BJ (cell line): Measurements from ENCODE around the gene POLD1. TPM values are rescaled to one million over a fixed set of nuclear protein-coding genes. Genes with fewer than 3 reads are reported as not detected.

Source experiments
- CTCF ChIA-PET: fragments of 350-600 bp; formaldehyde crosslinking; extraction: SDS; loops from one replicate; lab custom pipeline; 2021; ENCODE audit warnings: antibody characterized with exemption, inconsistent platforms; lab: Yijun Ruan, JAX
- POLR2A ChIA-PET: fragments of 300-600 bp; sonication (Branson Sonifier 250); formaldehyde crosslinking; extraction: SDS; loops from one replicate; lab custom pipeline; 2021; ENCODE audit warnings: antibody characterized with exemption; lab: Charles Lee
- DNase-seq: peaks from one replicate; pipeline ENCODE4 v3.0.0-alpha.2; 2011; ENCODE audit warnings: low read depth
- H3K27me3 ChIP-seq: 2 replicates; pipeline ENCODE4 v1.6.0; 2011; ENCODE audit warnings: low read length; ENCODE audit not compliant: control insufficient read depth, insufficient read depth
- H3K36me3 ChIP-seq: 2 replicates; pipeline ENCODE4 v1.5.1; 2011; ENCODE audit warnings: low read length; ENCODE audit not compliant: control insufficient read depth, insufficient read depth
- H3K4me3 ChIP-seq: 2 replicates; pipeline ENCODE4 v1.5.1; 2011; ENCODE audit warnings: low read depth, mild to moderate bottlenecking, control low read depth, low read length
- CTCF ChIP-seq: IDR thresholded peaks from 2 replicates; pipeline ENCODE4 v1.5.1; 2011; ENCODE audit warnings: low read depth, mild to moderate bottlenecking, control low read depth, inconsistent platforms, low read length, moderate library complexity; ENCODE audit not compliant: insufficient read depth
- polyA plus RNA-seq: library from polyadenylated mRNA; depleted of rRNA; stranded (reverse); fragments of >200 nt; gene quantifications from 2 replicates; pipeline ENCODE4 v1.2.3, GENCODE V29; 2011

POLD1 gene
- polyA plus RNA-seq, 1 experiment: 10.8 TPM

- CTCF ChIA-PET: interaction anchor here (1.3 to 1.4 kb wide), 2 partner anchors 91 to 101 kb away, joined by 3 to 6 read pairs; no protein-coding TSS in a partner anchor
- H3K27me3 ChIP-seq: peaks cover 2% of the 10 kb centered on the region
- POLR2A ChIA-PET: no interaction called here
- H3K4me3 ChIP-seq: no peak overlapping the region
- no peak for DNase-seq
- no peaks in the 10 kb centered on the region for H3K36me3 ChIP-seq
- no peak for TF ChIP-seq CTCF
Measured at GRCh38 chr19:50459067-50459456, 74.9 kb downstream of the POLD1 start.

GRCh38 chr19:50459638-50460037, 75.5 kb downstream of the POLD1 start:
- no peak for TF ChIP-seq CTCF
- ChIA-PET POLR2A (no interaction called here), CTCF (interaction anchor here (1.4 to 7.8 kb wide), 5 partner anchors 10 to 103 kb away, joined by 4 to 82 read pairs (median 9); partner anchors contain the start of genes NAPSA and POLD1)
- H3K36me3 ChIP-seq: no peaks in the 10 kb centered on the region
- DNase-seq: no peak
- H3K4me3 ChIP-seq: no peak overlapping the region
- peaks cover 2% of the 10 kb centered on the region; the same call in 1 of the 2 replicates for H3K27me3 ChIP-seq

DNA sequence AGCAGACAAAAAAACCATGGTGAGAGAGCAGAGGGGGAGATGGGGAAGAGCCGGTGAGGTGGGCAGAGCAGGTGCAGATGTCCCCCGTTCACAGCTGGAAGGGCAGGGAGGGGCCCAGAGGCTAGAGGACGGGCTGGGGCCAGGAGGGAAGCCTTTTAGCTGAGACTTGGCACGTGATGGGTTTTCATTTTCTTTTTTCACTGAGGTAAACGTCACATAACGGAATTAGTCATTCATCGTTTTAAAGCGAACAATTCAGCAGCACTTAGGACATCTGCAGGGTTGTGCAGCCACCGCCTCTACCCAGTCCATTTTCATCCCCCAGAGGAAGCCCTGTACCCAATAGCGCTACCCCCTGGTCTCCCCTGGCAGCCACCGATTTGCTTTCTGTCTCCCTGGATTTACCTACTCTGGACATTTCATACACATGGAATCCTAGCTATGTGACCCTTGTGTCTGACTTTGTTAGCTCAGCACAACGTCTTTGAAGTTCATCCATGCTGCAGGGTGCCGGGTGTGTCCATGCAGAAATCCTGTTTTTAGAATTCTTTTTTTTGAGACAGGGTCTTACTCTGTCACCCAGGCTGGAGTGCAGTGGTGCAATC, 76.1 kb downstream of the POLD1 start:
- Histone ChIP-seq H3K27me3 (peaks cover 2% of the 10 kb centered on the region; the same call in 1 of the 2 replicates), H3K36me3 (no peaks in the 10 kb centered on the region), H3K4me3 (no peak overlapping the region)
- no peak for DNase-seq
- POLR2A ChIA-PET: interaction anchor here (1.0 kb wide), 1 partner anchor 92 kb away, joined by 3 read pairs; no protein-coding TSS in a partner anchor
- TF ChIP-seq CTCF: no peak
- CTCF ChIA-PET: interaction anchor here (0.7 to 7.8 kb wide), 17 partner anchors 8 to 108 kb away, joined by 3 to 82 read pairs (median 4); partner anchors contain the start of genes NAPSA, NR1H2 and POLD1

GRCh38 chr19:50461066-50461875, 77.1 kb downstream of the POLD1 start:
- ChIA-PET POLR2A (interaction anchor here (1.0 kb wide), 1 partner anchor 93 kb away, joined by 3 read pairs; no protein-coding TSS in a partner anchor), CTCF (interaction anchor here (0.7 to 7.8 kb wide), 18 partner anchors 8 to 109 kb away, joined by 3 to 82 read pairs (median 4); partner anchors contain the start of genes NAPSA, NR1H2 and POLD1)
- H3K4me3 ChIP-seq: no peak overlapping the region
- peak; percentile 86 for TF ChIP-seq CTCF
- DNase-seq: peak; percentile 6
- H3K36me3 ChIP-seq: no peaks in the 10 kb centered on the region
- H3K27me3 ChIP-seq: peaks cover 2% of the 10 kb centered on the region; the same call in 1 of the 2 replicates

GRCh38 chr19:50462970-50463369, 78.8 kb downstream of the POLD1 start:
- no peak for DNase-seq
- TF ChIP-seq CTCF: no peak
- no peaks in the 10 kb centered on the region for H3K36me3 ChIP-seq
- no peaks in the 10 kb centered on the region for H3K27me3 ChIP-seq
- no peak overlapping the region for H3K4me3 ChIP-seq
- CTCF ChIA-PET: interaction anchor here (1.1 to 7.8 kb wide), 5 partner anchors 13 to 106 kb away, joined by 4 to 82 read pairs (median 15); partner anchors contain the start of genes NAPSA and NR1H2
- POLR2A ChIA-PET: interaction anchor here (1.2 kb wide), 1 partner anchor 94 kb away, joined by 9 read pairs; no protein-coding TSS in a partner anchor
